GM18502 (cell line): ENCODE measurements around the gene METTL24.
"Not testable (repeated sequence)": the region's sequence is repeated elsewhere in the genome, so short reads cannot be mapped to it uniquely, and the experiment has no call there.

Experiments used
- ATAC-seq: cut with Tn5 transposase; IDR thresholded peaks from one replicate; pipeline ENCODE4 v1.9.1; 2021; ENCODE audit warnings: mild to moderate bottlenecking; ENCODE audit not compliant: unreplicated experiment, poor library complexity

Gene METTL24

GRCh38 chr6:110319381-110319780, 38.8 kb downstream of the METTL24 start:
- no peak for ATAC-seq

- no peak for ATAC-seq
Observed at GRCh38 chr6:110318971-110319370, 39.2 kb downstream of the METTL24 start.

- no peak for ATAC-seq
Observed at GRCh38 chr6:110317646-110318045, 40.5 kb downstream of the METTL24 start.

- ATAC-seq = no peak
Observed at GRCh38 chr6:110317189-110317588, 41.0 kb downstream of the METTL24 start.

GRCh38 chr6:110315869-110316398, 42.2 kb downstream of the METTL24 start:
- no peak for ATAC-seq

GRCh38 chr6:110315207-110315868, 42.8 kb downstream of the METTL24 start:
- no peak for ATAC-seq

- peak; percentile 46 for ATAC-seq
Observed at GRCh38 chr6:110310861-110311446, 47.2 kb downstream of the METTL24 start.

- ATAC-seq = not testable (repeated sequence)
Observed at GRCh38 chr6:110309432-110309831, 48.7 kb downstream of the METTL24 start.

GRCh38 chr6:110307368-110307767, 50.8 kb downstream of the METTL24 start:
- ATAC-seq = no peak

- not testable (repeated sequence) for ATAC-seq
Observed at GRCh38 chr6:110305832-110306231, 52.3 kb downstream of the METTL24 start.

GRCh38 chr6:110303692-110304091, 54.5 kb downstream of the METTL24 start:
- ATAC-seq = not testable (repeated sequence)

GRCh38 chr6:110298916-110299315, 59.2 kb downstream of the METTL24 start:
- ATAC-seq = no peak

GRCh38 chr6:110298411-110298810, 59.7 kb downstream of the METTL24 start:
- no peak for ATAC-seq

GRCh38 chr6:110296241-110297025, 61.7 kb downstream of the METTL24 start:
- no peak for ATAC-seq

GRCh38 chr6:110295451-110296165, 62.5 kb downstream of the METTL24 start:
- no peak for ATAC-seq

GRCh38 chr6:110287462-110288341, 70.4 kb downstream of the METTL24 start:
- ATAC-seq = no peak

GRCh38 chr6:110285306-110286060, 72.7 kb downstream of the METTL24 start:
- no peak for ATAC-seq

GRCh38 chr6:110284855-110285254, 73.3 kb downstream of the METTL24 start:
- ATAC-seq = no peak

- no peak for ATAC-seq
Observed at GRCh38 chr6:110283657-110284056, 74.5 kb downstream of the METTL24 start.
